Activated T-cell treated with anti-CD3 and anti-CD28 coated beads for 1 hour (primary cell): ENCODE data around the gene GLYATL1.
"Not testable (repeated sequence)": the region's sequence is repeated elsewhere in the genome, so short reads cannot be mapped to it uniquely, and the experiment has no call there.

ENCODE experiments used
- DNase-seq: peaks from one replicate; pipeline ENCODE4 v3.0.0-alpha.2; 2020; ENCODE audit warnings: low read depth

Gene GLYATL1

GRCh38 chr11:58998480-58999290 lies 59.4 kb downstream of the GLYATL1 start:
- DNase-seq = no peak

GRCh38 chr11:58999291-58999680 lies 60.0 kb downstream of the GLYATL1 start:
- no peak for DNase-seq

- DNase-seq = no peak
These were observed 60.7 kb downstream of the GLYATL1 start for GRCh38 chr11:59000003-59000402.

GRCh38 chr11:59002006-59002405 lies 62.7 kb downstream of the GLYATL1 start:
- DNase-seq = not testable (repeated sequence)
